NCI-H2196 treated with DMSO at 0.1 percent for 48 hours (cell line): ENCODE results near the gene CEP131.
A peak's percentile ranks its signal among the peaks of the same experiment; 100 is the strongest.

Source experiments
- DNase-seq: peaks from one replicate; lab custom pipeline; 2025; ENCODE audit not compliant: unreplicated experiment; lab: John Stamatoyannopoulos, UW

The CEP131 gene

GRCh38 chr17:81251709-81252301 is 29.0 kb upstream of the CEP131 start:
- peak; percentile 77 for DNase-seq

- peak; percentile 93 for DNase-seq
Measured at GRCh38 chr17:81251094-81251708, 28.4 kb upstream of the CEP131 start.

- peak; percentile 57 for DNase-seq
Measured at GRCh38 chr17:81250286-81251093, 27.7 kb upstream of the CEP131 start.

- DNase-seq, result peak; percentile 14
Measured at GRCh38 chr17:81249223-81250040, 26.7 kb upstream of the CEP131 start.

- no peak for DNase-seq
Measured at GRCh38 chr17:81248649-81249048, 25.9 kb upstream of the CEP131 start.

GRCh38 chr17:81247339-81247990 is 24.7 kb upstream of the CEP131 start:
- no peak for DNase-seq

- no peak for DNase-seq
Measured at GRCh38 chr17:81246679-81247338, 24.0 kb upstream of the CEP131 start.

- DNase-seq, result no peak
Measured at GRCh38 chr17:81246343-81246670, 23.5 kb upstream of the CEP131 start.

GRCh38 chr17:81245665-81246342 is 23.0 kb upstream of the CEP131 start:
- no peak for DNase-seq

- DNase-seq, result no peak
Measured at GRCh38 chr17:81245024-81245664, 22.4 kb upstream of the CEP131 start.

- no peak for DNase-seq
Measured at GRCh38 chr17:81244358-81245023, 21.7 kb upstream of the CEP131 start.

GRCh38 chr17:81243333-81243664 is 20.5 kb upstream of the CEP131 start:
- DNase-seq, result no peak

GRCh38 chr17:81242421-81243332 is 19.9 kb upstream of the CEP131 start:
- DNase-seq, result no peak

GRCh38 chr17:81241648-81242420 is 19.1 kb upstream of the CEP131 start:
- peak; percentile 20 for DNase-seq

- no peak for DNase-seq
Measured at GRCh38 chr17:81241203-81241602, 18.4 kb upstream of the CEP131 start.

GRCh38 chr17:81240761-81241160 is 18.0 kb upstream of the CEP131 start:
- DNase-seq, result no peak
